GM19395 (cell line): Measurements from ENCODE around the gene FAM174A.
A peak's percentile ranks its signal among the peaks of the same experiment; 100 is the strongest.
"Not testable (repeated sequence)": the region's sequence is repeated elsewhere in the genome, so short reads cannot be mapped to it uniquely, and the experiment has no call there.

ENCODE experiments used
- ATAC-seq: cut with Tn5 transposase; IDR thresholded peaks from one replicate; pipeline ENCODE4 v1.9.1; 2021; ENCODE audit warnings: mild to moderate bottlenecking, moderate library complexity; ENCODE audit not compliant: unreplicated experiment

The FAM174A gene

GRCh38 chr5:100575815-100576214 is 40.6 kb downstream of the FAM174A start:
- no peak for ATAC-seq

- no peak for ATAC-seq
Measured at GRCh38 chr5:100576217-100576751, 41.1 kb downstream of the FAM174A start.

- no peak for ATAC-seq
Measured at GRCh38 chr5:100577506-100577905, 42.3 kb downstream of the FAM174A start.

GRCh38 chr5:100584069-100584468 is 48.9 kb downstream of the FAM174A start:
- peak; percentile 99 for ATAC-seq

- ATAC-seq: no peak
Measured at GRCh38 chr5:100584889-100585288, 49.7 kb downstream of the FAM174A start.

GRCh38 chr5:100590867-100591266 is 55.7 kb downstream of the FAM174A start:
- no peak for ATAC-seq

GRCh38 chr5:100595152-100595811 is 60.1 kb downstream of the FAM174A start:
- ATAC-seq: no peak

- no peak for ATAC-seq
Measured at GRCh38 chr5:100595812-100596173, 60.6 kb downstream of the FAM174A start.

GRCh38 chr5:100598446-100598845 is 63.3 kb downstream of the FAM174A start:
- ATAC-seq: no peak

- ATAC-seq: no peak
Measured at GRCh38 chr5:100600298-100600994, 65.3 kb downstream of the FAM174A start.

GRCh38 chr5:100603141-100603540 is 68.0 kb downstream of the FAM174A start:
- no peak for ATAC-seq

GRCh38 chr5:100604021-100604420 is 68.8 kb downstream of the FAM174A start:
- ATAC-seq: not testable (repeated sequence)

GRCh38 chr5:100609594-100609993 is 74.4 kb downstream of the FAM174A start:
- no peak for ATAC-seq

- no peak for ATAC-seq
Measured at GRCh38 chr5:100614308-100614707, 79.1 kb downstream of the FAM174A start.

- ATAC-seq: no peak
Measured at GRCh38 chr5:100615362-100615761, 80.2 kb downstream of the FAM174A start.

GRCh38 chr5:100616291-100616690 is 81.1 kb downstream of the FAM174A start:
- no peak for ATAC-seq

- ATAC-seq: no peak
Measured at GRCh38 chr5:100616981-100617380, 81.8 kb downstream of the FAM174A start.

GRCh38 chr5:100623719-100624118 is 88.5 kb downstream of the FAM174A start:
- peak; percentile 92 for ATAC-seq

- ATAC-seq: peak; percentile 92
Measured at GRCh38 chr5:100634937-100635534, 99.9 kb downstream of the FAM174A start.
